ENCODE measurements around the gene GALNT9. TPM values are rescaled to one million over a fixed set of nuclear protein-coding genes. Genes with fewer than 3 reads are reported as not detected.

GALNT9 gene
- total RNA-seq, 6 donors from 2014 or later, result 0.26 TPM; not detected in 5

DNA sequence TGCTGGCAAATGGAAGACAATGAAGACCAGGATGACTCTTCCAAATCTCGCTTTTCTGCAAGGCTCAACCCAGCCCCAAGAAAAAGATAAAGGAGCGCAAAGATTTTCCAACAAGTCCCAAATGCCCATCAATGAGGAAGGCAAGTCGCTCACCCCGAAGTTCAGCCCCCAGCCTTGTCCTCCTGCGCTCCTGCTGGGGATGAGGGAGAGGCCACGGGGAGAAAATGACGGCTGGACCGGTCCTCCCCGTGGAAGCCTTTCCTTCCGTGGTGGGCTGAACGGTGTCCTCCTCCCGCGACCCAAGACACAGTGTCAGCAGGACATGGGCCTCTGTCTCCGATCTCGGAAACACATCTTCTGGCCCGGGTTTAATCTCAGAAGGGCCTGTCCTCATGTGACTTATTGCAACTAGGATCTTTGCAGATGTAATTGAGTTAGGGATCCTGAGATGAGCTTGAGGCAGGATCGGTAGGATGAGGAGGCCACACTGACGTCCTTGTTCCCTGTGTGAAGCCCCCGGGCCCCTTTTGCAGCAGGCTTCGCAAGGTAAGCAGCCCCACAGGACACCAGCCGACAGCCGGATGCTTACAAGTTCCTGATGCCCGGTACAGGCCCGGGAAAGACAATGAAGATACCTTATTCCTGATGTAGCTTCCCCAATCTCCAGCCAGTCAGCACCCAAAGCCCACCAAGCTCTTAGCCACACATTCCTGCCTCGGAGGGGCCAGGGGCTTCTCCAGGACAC lies 64.2 kb downstream of the GALNT9 start:
- no peak for ATAC-seq (ENCODE audit: low FRiP score in 2 of 2)
- H3K4me1 ChIP-seq, result no peaks in the 10 kb centered on the region

DNA sequence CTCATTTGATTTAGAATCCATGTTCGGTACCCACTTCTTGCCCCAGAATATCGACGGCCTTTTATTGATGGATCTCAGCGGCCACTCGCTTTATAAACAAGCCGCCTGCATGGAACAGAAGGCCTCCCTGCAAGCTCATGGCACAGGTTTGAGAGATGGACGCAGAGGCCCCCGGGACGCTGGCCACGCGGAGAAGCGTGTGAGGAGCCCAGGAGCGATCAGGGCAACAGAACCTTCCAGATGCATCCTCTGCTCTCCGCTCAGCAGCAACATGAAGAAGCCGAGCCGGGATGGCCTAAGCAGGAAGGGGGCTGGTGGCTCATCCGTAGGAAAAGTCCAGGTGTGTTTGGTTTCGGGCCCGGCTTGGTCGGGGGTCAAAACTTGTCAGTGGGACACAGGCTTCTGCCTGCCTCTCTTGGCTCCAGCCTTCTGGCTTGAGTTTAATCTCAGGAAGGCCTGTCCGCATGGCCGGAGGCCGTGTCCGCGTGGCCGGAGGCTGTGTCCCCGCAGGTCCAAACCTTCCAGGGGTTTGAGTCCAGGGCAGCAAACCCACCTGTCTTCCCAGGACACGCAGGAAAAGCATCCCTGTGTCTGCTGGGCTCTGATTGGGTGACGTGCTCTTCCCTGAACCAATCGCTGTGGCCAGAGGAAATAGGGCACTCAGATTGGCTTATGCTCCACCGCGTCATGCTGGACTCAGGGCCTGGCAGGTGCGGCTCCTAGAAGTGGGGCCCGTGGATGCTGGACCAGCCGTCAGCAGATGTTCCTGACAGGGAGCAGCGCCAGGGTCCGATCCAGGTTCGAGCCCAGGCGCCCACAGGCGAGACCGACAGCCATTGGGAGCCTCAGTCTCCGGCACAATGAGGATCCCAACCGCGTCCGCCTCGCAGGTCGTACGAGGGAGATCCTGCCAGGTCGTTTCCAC lies 65.0 kb downstream of the GALNT9 start:
- H3K27me3 ChIP-seq, result no peaks in the 10 kb centered on the region
- TF ChIP-seq, protein P1, sequence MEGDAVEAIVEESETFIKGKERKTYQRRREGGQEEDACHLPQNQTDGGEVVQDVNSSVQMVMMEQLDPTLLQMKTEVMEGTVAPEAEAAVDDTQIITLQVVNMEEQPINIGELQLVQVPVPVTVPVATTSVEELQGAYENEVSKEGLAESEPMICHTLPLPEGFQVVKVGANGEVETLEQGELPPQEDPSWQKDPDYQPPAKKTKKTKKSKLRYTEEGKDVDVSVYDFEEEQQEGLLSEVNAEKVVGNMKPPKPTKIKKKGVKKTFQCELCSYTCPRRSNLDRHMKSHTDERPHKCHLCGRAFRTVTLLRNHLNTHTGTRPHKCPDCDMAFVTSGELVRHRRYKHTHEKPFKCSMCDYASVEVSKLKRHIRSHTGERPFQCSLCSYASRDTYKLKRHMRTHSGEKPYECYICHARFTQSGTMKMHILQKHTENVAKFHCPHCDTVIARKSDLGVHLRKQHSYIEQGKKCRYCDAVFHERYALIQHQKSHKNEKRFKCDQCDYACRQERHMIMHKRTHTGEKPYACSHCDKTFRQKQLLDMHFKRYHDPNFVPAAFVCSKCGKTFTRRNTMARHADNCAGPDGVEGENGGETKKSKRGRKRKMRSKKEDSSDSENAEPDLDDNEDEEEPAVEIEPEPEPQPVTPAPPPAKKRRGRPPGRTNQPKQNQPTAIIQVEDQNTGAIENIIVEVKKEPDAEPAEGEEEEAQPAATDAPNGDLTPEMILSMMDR (IDR thresholded peaks at IDR 0.05), result no peak
- TF ChIP-seq POLR2A (IDR thresholded peaks at IDR 0.05) (no peak), EP300 (IDR thresholded peaks at IDR 0.05) (no peak), POLR2AphosphoS5 (IDR thresholded peaks at IDR 0.05) (no peak)
- H3K4me3 ChIP-seq, result no peak overlapping the region
- WGBS, 2 donors, result 88% methylated on average over 42 to 49 of the region's 49 CpGs
- no peak overlapping the region for H3K27ac ChIP-seq
- peak in 1 of 2 donors; percentile 74 for DNase-seq
- H3K9me3 ChIP-seq, result no peaks in the 10 kb centered on the region
- no peaks in the 10 kb centered on the region for H3K36me3 ChIP-seq
- H3K4me1 ChIP-seq, result no peaks in the 10 kb centered on the region
- no peak for ATAC-seq (ENCODE audit: low FRiP score in 2 of 2)

More for the DNA sequence above, 64.2 kb downstream of the GALNT9 start:
- no peaks in the 10 kb centered on the region for H3K9me3 ChIP-seq
- DNase-seq, result no peak
- no peak overlapping the region for H3K27ac ChIP-seq
- no peaks in the 10 kb centered on the region for H3K27me3 ChIP-seq
- no peaks in the 10 kb centered on the region for H3K36me3 ChIP-seq
- WGBS, 2 donors, result 88 to 90% methylated on average over 24 to 25 of the region's 25 CpGs
- TF ChIP-seq, protein P1 (IDR thresholded peaks at IDR 0.05), result no peak
- no peak for TF ChIP-seq POLR2AphosphoS5 (IDR thresholded peaks at IDR 0.05)
- no peak for TF ChIP-seq POLR2A (IDR thresholded peaks at IDR 0.05)
- TF ChIP-seq EP300 (IDR thresholded peaks at IDR 0.05), result no peak
- no peak overlapping the region for H3K4me3 ChIP-seq

DNA sequence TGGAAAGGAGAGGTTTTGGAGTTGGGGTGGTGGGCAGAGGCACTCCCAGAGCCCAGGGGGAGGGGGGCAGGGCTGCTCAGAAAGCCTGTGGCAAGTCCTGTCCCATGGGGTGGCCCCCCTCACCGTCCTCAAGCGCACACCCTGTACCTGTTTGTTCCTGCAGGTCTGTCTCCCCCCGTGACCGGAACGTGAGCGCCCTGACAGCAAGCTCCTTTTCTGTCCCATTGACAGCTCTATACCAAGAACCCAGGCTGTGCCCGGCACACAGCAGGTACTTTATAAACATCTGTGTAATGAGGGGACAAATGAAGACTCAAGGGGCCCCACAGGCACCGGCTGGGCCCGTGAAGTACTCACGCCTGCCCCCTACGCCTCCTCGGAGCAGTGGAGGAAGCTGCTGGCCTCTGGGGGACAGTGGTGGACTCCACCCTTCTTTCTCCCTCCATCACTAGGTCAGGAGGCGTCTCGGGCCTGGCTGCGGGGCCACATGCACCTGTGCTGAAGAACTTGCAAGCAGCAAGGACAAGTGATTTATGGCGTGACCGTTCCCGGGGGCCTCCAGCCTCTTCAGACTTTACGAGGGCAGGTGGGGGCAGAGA lies 65.8 kb downstream of the GALNT9 start:
- peak in 1 of 2 donors; percentile 59 for DNase-seq
- 56 to 72% methylated on average over 9 to 19 of the region's 19 CpGs for WGBS, 2 donors

DNA sequence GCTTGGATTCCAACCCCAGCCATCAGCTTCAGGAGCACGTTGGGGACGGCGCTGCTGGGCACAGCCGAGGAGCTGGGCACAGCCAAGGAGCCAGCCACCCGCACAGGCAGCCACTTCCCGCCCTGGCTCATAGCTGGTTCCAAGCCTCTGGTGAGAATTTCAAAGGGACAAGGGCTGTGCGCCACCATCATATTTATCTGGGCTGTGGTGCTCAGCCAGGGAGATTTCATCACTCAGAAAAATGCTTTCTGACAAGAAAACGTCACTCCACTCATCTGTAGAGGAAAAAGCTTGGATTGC lies 66.4 kb downstream of the GALNT9 start:
- H3K27me3 ChIP-seq, result no peaks in the 10 kb centered on the region
- H3K36me3 ChIP-seq, result no peaks in the 10 kb centered on the region
- 47 to 67% methylated on average over 2 to 8 of the region's 8 CpGs for WGBS, 2 donors
- TF ChIP-seq POLR2A (IDR thresholded peaks at IDR 0.05), result no peak
- no peak for TF ChIP-seq EP300 (IDR thresholded peaks at IDR 0.05)
- TF ChIP-seq, protein P1 (IDR thresholded peaks at IDR 0.05), result no peak
- no peak for TF ChIP-seq POLR2AphosphoS5 (IDR thresholded peaks at IDR 0.05)
- DNase-seq, result peak in 1 of 2 donors; percentile 60
- H3K4me3 ChIP-seq, result no peak overlapping the region
- no peak for ATAC-seq (ENCODE audit: low FRiP score in 2 of 2)
- H3K4me1 ChIP-seq, result no peaks in the 10 kb centered on the region
- no peaks in the 10 kb centered on the region for H3K9me3 ChIP-seq
- H3K27ac ChIP-seq, result no peak overlapping the region

More for the DNA sequence above, 65.8 kb downstream of the GALNT9 start:
- TF ChIP-seq EP300 (IDR thresholded peaks at IDR 0.05) (no peak), POLR2A (IDR thresholded peaks at IDR 0.05) (no peak), POLR2AphosphoS5 (IDR thresholded peaks at IDR 0.05) (no peak)
- TF ChIP-seq, protein P1 (IDR thresholded peaks at IDR 0.05), result no peak
- no peak overlapping the region for H3K4me3 ChIP-seq
- no peaks in the 10 kb centered on the region for H3K27me3 ChIP-seq
- no peak overlapping the region for H3K27ac ChIP-seq
- H3K9me3 ChIP-seq, result no peaks in the 10 kb centered on the region
- ATAC-seq (ENCODE audit: low FRiP score in 2 of 2), result no peak
- no peaks in the 10 kb centered on the region for H3K4me1 ChIP-seq
- no peaks in the 10 kb centered on the region for H3K36me3 ChIP-seq
